Transverse colon (tissue), 4 donors: ENCODE measurements around the gene RASSF7. TPM values are rescaled to one million over a fixed set of nuclear protein-coding genes. Genes with fewer than 3 reads are reported as not detected.

Source experiments
- DNase-seq: peaks from one replicate; pipeline ENCODE4 v3.0.0-alpha.2; 2019
- H3K27ac ChIP-seq, 4 donors: fragments of 200-600 bp; sonication (generic); 2 replicates each; pipeline ENCODE4 v1.5.1; 2016 to 2018; ENCODE audit warnings: inconsistent platforms in 4 of 4
- H3K27me3 ChIP-seq: fragments of 200-600 bp; sonication (generic); 2 replicates; pipeline ENCODE4 v1.5.1; 2017; ENCODE audit warnings: inconsistent platforms
- H3K36me3 ChIP-seq, 4 donors: fragments of 200-600 bp; sonication (generic); 2 replicates each; pipeline ENCODE4 v1.5.1; 2017 to 2019; ENCODE audit warnings: inconsistent platforms in 4 of 4
- H3K4me1 ChIP-seq, 4 donors: fragments of 200-600 bp; sonication (generic); 2 replicates each; pipeline ENCODE4 v1.5.1; 2017 to 2020; ENCODE audit warnings: inconsistent platforms in 4 of 4
- H3K4me3 ChIP-seq, 4 donors: fragments of 200-600 bp; sonication (generic); 1 replicate in 1 of 4; 2 replicates in 3 of 4; pipeline versions ENCODE4 v1.5.1 to v1.6.1; 2017 to 2019; ENCODE audit warnings: inconsistent platforms in 4 of 4
- H3K9me3 ChIP-seq, 2 donors: fragments of 200-600 bp; sonication (generic); 2 replicates each; pipeline ENCODE4 v1.5.1; 2017 to 2019; ENCODE audit warnings: inconsistent platforms in 2 of 2
- CTCF ChIP-seq, 5 experiments: fragments of 200-600 bp in 3 of 5; fragments of 450-650 bp in 2 of 5; sonication (generic) in 3 of 5; IDR thresholded peaks; 1 replicate in 2 of 5; 2 replicates in 3 of 5; pipeline ENCODE4 v1.5.1; 2016 to 2017; ENCODE audit warnings: antibody characterized with exemption in 5 of 5, inconsistent platforms in 3 of 5, mild to moderate bottlenecking in 2 of 5, moderate library complexity in 1 of 5
- EP300 ChIP-seq: sonication (generic); formaldehyde crosslinking; IDR thresholded peaks from one replicate; pipeline ENCODE4 v1.6.1; 2017; ENCODE audit warnings: antibody characterized with exemption, low read depth
- POLR2A ChIP-seq: fragments of 450-650 bp; IDR thresholded peaks from one replicate; pipeline ENCODE4 v1.6.1; 2016; ENCODE audit warnings: antibody characterized with exemption, mild to moderate bottlenecking, moderate library complexity
- POLR2AphosphoS5 ChIP-seq, 3 donors: sonication (generic); formaldehyde crosslinking; IDR thresholded peaks; one replicate each; pipeline ENCODE4 v1.6.1; 2016; ENCODE audit warnings: antibody characterized with exemption in 3 of 3
- WGBS, 2 donors: methylation state at CpG; one replicate each; pipeline ENCODE4 v1.1.5; 2018; ENCODE audit warnings: low coverage in 1 of 2; 5-methylcytosine and 5-hydroxymethylcytosine counted together
- in situ Hi-C, 4 donors: fragments of 200-750 bp; cut with MboI; loops; one replicate each; pipeline versions ENCODE4 v1.15.0 to v1.15.1; 2017; ENCODE audit warnings: low sequenced_read_pairs in 3 of 4, low pct_ligation_motif_present in 1 of 4, low pct_unique_long_range_greater_than_20kb in 1 of 4
- intact Hi-C: fragments of 100-400 bp; cut with DNase I; formaldehyde crosslinking; loops from one replicate; pipeline ENCODE4 v1.15.1; 2023; ENCODE audit warnings: low total_unique reads
- total RNA-seq, 4 donors: library from RNA; depleted of rRNA; stranded (reverse); fragments of >200 nt; gene quantifications; one replicate each; pipeline ENCODE4 v1.1.0, GENCODE V29; 2016

RASSF7 gene
- total RNA-seq, 4 donors from 2014 or later: 131 to 247 (median 213) TPM

- 91% methylated on average over 20 of the region's 20 CpGs; no CpG with 5 or more reads in 1 of the 2 donors for WGBS, 2 donors
- Histone ChIP-seq H3K36me3 (no peaks in the 10 kb centered on the region), H3K4me1 (peaks cover 10 to 35% (median 34%) of the 10 kb centered on the region in 4 donors), H3K4me3 (no peak overlapping the region), H3K9me3 (no peaks in the 10 kb centered on the region), H3K27ac (no peak overlapping the region), H3K27me3 (peaks cover 2% of the 10 kb centered on the region)
- in situ Hi-C loops (no loop called here), intact Hi-C loops (no loop called here)
- TF ChIP-seq EP300 (no peak), POLR2AphosphoS5 (IDR thresholded peaks at IDR 0.05) (no peak), POLR2A (no peak), CTCF (IDR thresholded peaks at IDR 0.05) (no peak)
- no peak for DNase-seq
Observed at GRCh38 chr11:538431-539051, 22.2 kb upstream of the RASSF7 start.

GRCh38 chr11:539971-540481, 20.7 kb upstream of the RASSF7 start:
- 93% methylated on average over 7 of the region's 8 CpGs; no CpG with 5 or more reads in 1 of the 2 donors for WGBS, 2 donors
- Histone ChIP-seq H3K36me3 (no peaks in the 10 kb centered on the region), H3K4me1 (peaks cover 0 to 29% (median 25%) of the 10 kb centered on the region in 4 donors), H3K4me3 (no peak overlapping the region), H3K27ac (no peak overlapping the region), H3K9me3 (no peaks in the 10 kb centered on the region), H3K27me3 (peaks cover 2% of the 10 kb centered on the region)
- TF ChIP-seq POLR2A (no peak), CTCF (IDR thresholded peaks at IDR 0.05) (no peak), EP300 (no peak), POLR2AphosphoS5 (IDR thresholded peaks at IDR 0.05) (no peak)
- no peak for DNase-seq
- in situ Hi-C loops: no loop called here
- intact Hi-C loops: no loop called here

- no peaks in the 10 kb centered on the region for H3K36me3 ChIP-seq
- no peak overlapping the region for H3K4me3 ChIP-seq
- peaks cover 0 to 29% (median 24%) of the 10 kb centered on the region in 4 donors for H3K4me1 ChIP-seq
- no peaks in the 10 kb centered on the region for H3K9me3 ChIP-seq
- WGBS, 2 donors: 91% methylated on average over 14 of the region's 23 CpGs; no CpG with 5 or more reads in 1 of the 2 donors
- no peak for DNase-seq
- TF ChIP-seq POLR2AphosphoS5 (IDR thresholded peaks at IDR 0.05) (no peak), EP300 (no peak), POLR2A (no peak)
- intact Hi-C loops (no loop called here), in situ Hi-C loops (no loop called here)
- peaks cover 2% of the 10 kb centered on the region for H3K27me3 ChIP-seq
- no peak overlapping the region for H3K27ac ChIP-seq
Observed at GRCh38 chr11:540583-541432, 20.0 kb upstream of the RASSF7 start.

- Histone ChIP-seq H3K36me3 (no peaks in the 10 kb centered on the region), H3K27ac (no peak overlapping the region), H3K27me3 (peaks cover 2% of the 10 kb centered on the region), H3K9me3 (no peaks in the 10 kb centered on the region), H3K4me1 (peaks cover 0 to 23% (median 17%) of the 10 kb centered on the region in 4 donors), H3K4me3 (no peak overlapping the region)
- WGBS, 2 donors: 83% methylated on average over 20 of the region's 20 CpGs; no CpG with 5 or more reads in 1 of the 2 donors
- intact Hi-C loops: no loop called here
- TF ChIP-seq POLR2AphosphoS5 (IDR thresholded peaks at IDR 0.05) (no peak), CTCF (IDR thresholded peaks at IDR 0.05) (no peak), POLR2A (no peak), EP300 (no peak)
- DNase-seq: no peak
- in situ Hi-C loops: no loop called here
Observed at GRCh38 chr11:541433-541885, 19.3 kb upstream of the RASSF7 start.
